Islet of Langerhans (tissue), 1 donor: ENCODE results near the gene MICB.
"Not testable (repeated sequence)": the region's sequence is repeated elsewhere in the genome, so short reads cannot be mapped to it uniquely, and the experiment has no call there.

ENCODE experiments used
- FAIRE-seq: peaks from one replicate; lab custom pipeline; 2011; peaks lifted over from hg19 to GRCh38; lab: Jason Lieb, UNC

The MICB gene

GRCh38 chr6:31541658-31542521 is 43.9 kb downstream of the MICB start, which contains the start of gene DDX39B:
Gene DDX39B, minus strand, starts transcription at chr6:31542003. Its CDS starts 1,471 bp downstream, at chr6:31540532.
- no peak for FAIRE-seq

GRCh38 chr6:31543639-31544038 is 45.7 kb downstream of the MICB start:
- FAIRE-seq = no peak

GRCh38 chr6:31544676-31545075 is 46.7 kb downstream of the MICB start:
- FAIRE-seq = no peak

- FAIRE-seq = no peak
Observed at GRCh38 chr6:31545291-31545690, 47.3 kb downstream of the MICB start.

GRCh38 chr6:31546339-31546957 is 48.5 kb downstream of the MICB start, which contains the start of gene ATP6V1G2:
Gene ATP6V1G2, minus strand, starts transcription at chr6:31546608. Its CDS starts 49 bp downstream, at chr6:31546559.
- no peak for FAIRE-seq

GRCh38 chr6:31546958-31547726 is 49.2 kb downstream of the MICB start, which contains the start of gene NFKBIL1:
Gene NFKBIL1, plus strand, starts transcription at chr6:31547608. Its CDS starts 87 bp downstream, at chr6:31547695.
- peak; percentile 77 for FAIRE-seq

- no peak for FAIRE-seq
Observed at GRCh38 chr6:31547727-31548543, 50.0 kb downstream of the MICB start.

- FAIRE-seq = no peak
Observed at GRCh38 chr6:31548544-31548873, 50.6 kb downstream of the MICB start.

- FAIRE-seq = not testable (repeated sequence)
Observed at GRCh38 chr6:31551371-31551770, 53.4 kb downstream of the MICB start.

- FAIRE-seq = no peak
Observed at GRCh38 chr6:31556307-31556706, 58.4 kb downstream of the MICB start.

GRCh38 chr6:31557443-31558317 is 59.7 kb downstream of the MICB start:
- FAIRE-seq = no peak

- no peak for FAIRE-seq
Observed at GRCh38 chr6:31558318-31558625, 60.3 kb downstream of the MICB start.

- FAIRE-seq = no peak
Observed at GRCh38 chr6:31558631-31559500, 60.9 kb downstream of the MICB start.

- no peak for FAIRE-seq
Observed at GRCh38 chr6:31559606-31559957, 61.6 kb downstream of the MICB start.

GRCh38 chr6:31559958-31560696 is 62.2 kb downstream of the MICB start:
- no peak for FAIRE-seq

GRCh38 chr6:31560697-31561058 is 62.7 kb downstream of the MICB start:
- no peak for FAIRE-seq
